SU-DHL-6 (cell line): ENCODE data around the gene KLK12.

ENCODE experiments used
- EZH2phosphoT487 ChIP-seq: fragments of 200-600 bp; sonication (generic), shearing (Covaris generic); conservative IDR thresholded peaks from 2 replicates; pipeline ENCODE4 v1.6.1; 2018; ENCODE audit warnings: mild to moderate bottlenecking, antibody characterized with exemption, low read length, moderate library complexity, mixed read lengths
- TF ChIP-seq, protein P1 (sequence below): fragments of 200-600 bp; sonication (generic); IDR thresholded peaks from one replicate; pipeline ENCODE4 v1.5.1; 2017; ENCODE audit warnings: antibody characterized with exemption, mild to moderate bottlenecking, low read length, moderate library complexity; ENCODE audit not compliant: insufficient read depth, poor library complexity, severe bottlenecking

DNA sequence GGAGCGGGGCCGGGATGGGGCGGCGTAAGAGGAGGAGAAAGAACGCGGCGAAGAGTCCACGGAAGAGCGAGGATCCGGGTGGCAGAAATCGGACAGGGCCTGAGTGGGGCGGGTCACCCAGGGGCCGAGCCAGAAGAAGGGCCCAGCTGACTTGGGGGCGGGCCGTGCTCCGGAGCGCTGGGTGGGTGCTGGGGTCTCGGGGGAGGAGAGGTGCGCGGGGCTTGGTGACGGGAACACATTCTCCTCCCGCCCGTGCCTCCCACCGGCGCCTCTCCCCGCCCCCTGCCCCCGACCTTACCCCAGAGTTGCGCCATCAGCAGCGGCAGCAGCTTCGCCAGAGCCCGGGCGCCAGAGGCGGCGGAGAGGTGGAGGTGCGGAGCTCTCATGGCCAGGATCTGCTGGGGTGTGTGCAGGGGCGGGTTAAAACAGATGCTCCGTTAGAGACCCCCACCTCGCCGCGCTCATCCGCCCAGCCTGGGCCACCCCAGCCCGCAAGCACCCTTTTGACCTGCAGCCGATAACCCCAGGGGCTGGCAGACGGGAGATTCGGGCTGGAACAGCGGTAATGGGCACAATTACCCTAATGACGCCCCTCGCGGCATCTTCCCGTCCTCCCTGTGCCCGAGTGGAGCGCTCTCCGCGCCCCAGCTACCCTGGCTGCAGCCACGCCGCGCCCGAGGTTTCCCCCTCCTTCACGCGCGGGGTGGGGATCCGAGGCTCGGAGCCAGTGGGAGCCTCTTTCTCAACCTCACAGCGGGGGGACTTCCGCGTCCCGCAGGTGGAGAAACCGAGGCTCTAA, 15.9 kb downstream of the KLK12 start:
- TF ChIP-seq, protein P1, sequence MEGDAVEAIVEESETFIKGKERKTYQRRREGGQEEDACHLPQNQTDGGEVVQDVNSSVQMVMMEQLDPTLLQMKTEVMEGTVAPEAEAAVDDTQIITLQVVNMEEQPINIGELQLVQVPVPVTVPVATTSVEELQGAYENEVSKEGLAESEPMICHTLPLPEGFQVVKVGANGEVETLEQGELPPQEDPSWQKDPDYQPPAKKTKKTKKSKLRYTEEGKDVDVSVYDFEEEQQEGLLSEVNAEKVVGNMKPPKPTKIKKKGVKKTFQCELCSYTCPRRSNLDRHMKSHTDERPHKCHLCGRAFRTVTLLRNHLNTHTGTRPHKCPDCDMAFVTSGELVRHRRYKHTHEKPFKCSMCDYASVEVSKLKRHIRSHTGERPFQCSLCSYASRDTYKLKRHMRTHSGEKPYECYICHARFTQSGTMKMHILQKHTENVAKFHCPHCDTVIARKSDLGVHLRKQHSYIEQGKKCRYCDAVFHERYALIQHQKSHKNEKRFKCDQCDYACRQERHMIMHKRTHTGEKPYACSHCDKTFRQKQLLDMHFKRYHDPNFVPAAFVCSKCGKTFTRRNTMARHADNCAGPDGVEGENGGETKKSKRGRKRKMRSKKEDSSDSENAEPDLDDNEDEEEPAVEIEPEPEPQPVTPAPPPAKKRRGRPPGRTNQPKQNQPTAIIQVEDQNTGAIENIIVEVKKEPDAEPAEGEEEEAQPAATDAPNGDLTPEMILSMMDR: no peak
- TF ChIP-seq EZH2phosphoT487: no peak
